Ovary (tissue), 3 donors: ENCODE results near the gene PPTC7.

Experiments used
- CTCF ChIP-seq, 3 donors: fragments of 450-650 bp in 2 of 3; fragments of 200-600 bp in 1 of 3; IDR thresholded peaks; one replicate each; pipeline versions ENCODE4 v1.5.1 to v1.8.0; 2016 to 2022; ENCODE audit warnings: antibody characterized with exemption in 3 of 3, mild to moderate bottlenecking in 1 of 3
- EP300 ChIP-seq: sonication (generic); formaldehyde crosslinking; IDR thresholded peaks from one replicate; pipeline ENCODE4 v1.6.1; 2017; ENCODE audit warnings: antibody characterized with exemption
- POLR2A ChIP-seq: fragments of 450-650 bp; IDR thresholded peaks from one replicate; pipeline ENCODE4 v1.6.1; 2017; ENCODE audit warnings: antibody characterized with exemption, mild to moderate bottlenecking, moderate library complexity
- donor health status: DM: no; HTN: no; CAD: no.

GRCh38 chr12:110560048-110560447, 23.1 kb downstream of the PPTC7 start:
- TF ChIP-seq CTCF (IDR thresholded peaks at IDR 0.05) = no peak
- no peak for TF ChIP-seq POLR2A
- TF ChIP-seq EP300 = no peak
